ENCODE data around the gene UBAP1. TPM values are rescaled to one million over a fixed set of nuclear protein-coding genes. Genes with fewer than 3 reads are reported as not detected.
"Not testable (repeated sequence)": the region's sequence is repeated elsewhere in the genome, so short reads cannot be mapped to it uniquely, and the experiment has no call there.

The UBAP1 gene
- total and polyA plus RNA-seq, 5 experiments from 2014 or later: 36.3 to 48.1 (median 38.9) TPM

DNA sequence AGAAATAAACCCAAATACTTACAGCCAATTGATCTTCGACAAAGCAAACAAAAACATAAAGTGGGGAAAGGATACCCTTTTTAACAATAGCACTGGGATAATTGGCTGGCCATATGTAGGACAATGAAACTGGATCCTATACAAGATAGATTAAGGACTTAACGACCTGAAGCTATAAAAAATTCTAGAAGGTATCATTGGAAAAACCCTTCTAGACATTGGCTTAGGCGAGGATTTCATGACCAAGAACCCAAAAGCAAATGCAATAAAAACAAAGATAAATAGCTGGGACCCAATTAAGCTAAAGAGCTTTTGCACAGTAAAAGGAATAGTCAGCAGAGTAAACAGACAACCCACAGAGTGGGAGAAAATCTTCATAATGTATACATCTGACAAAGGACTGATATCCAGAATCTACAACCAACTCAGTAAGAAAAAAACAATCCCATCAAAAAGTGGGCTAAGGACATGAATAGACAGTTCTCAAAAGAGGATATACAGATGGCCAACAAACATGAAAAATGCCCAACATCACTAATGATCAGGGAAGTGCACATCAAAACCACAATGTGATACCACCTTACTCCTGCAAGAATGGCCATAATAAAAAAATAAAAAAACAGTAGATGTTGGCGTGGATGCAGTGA is 35.6 kb downstream of the UBAP1 start:
- H3K4me3 Mint-ChIP-seq, ATAC-seq, H3K27me3 Mint-ChIP-seq, H3K9me3 Mint-ChIP-seq, POLR2A ChIA-PET, DNase-seq: not testable (repeated sequence)
- Mint-ChIP-seq H3K36me3 (peaks cover 0 to 22% (median 19%) of the 10 kb centered on the region in 3 donors), H3K27ac (peak overlapping the region in 3 of 10 donors; percentile 11 to 79 (median 35)), H3K4me1 (peaks cover 19 to 52% (median 44%) of the 10 kb centered on the region in 4 donors)

DNA sequence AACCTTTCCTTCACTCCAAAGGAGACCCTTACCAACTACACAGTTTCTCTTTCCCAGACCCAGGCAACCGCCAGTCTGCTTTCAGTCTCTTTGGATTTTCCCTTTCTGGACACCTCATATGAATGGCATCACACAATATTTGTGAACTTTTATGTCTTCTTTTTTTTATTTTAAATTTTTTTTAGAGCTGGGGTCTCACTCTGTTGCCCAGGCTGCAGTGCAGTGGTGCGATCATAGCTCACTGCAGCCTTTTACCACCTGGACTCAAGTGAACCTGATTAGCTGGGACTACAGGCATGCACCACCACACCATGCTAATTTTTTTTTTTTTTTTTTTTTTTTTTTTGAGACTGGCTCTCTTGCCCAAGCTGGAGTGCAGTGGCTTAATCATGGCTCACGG is 37.5 kb downstream of the UBAP1 start:
- ATAC-seq (no peak), DNase-seq (no peak)
- Mint-ChIP-seq H3K36me3 (peaks cover 0 to 22% (median 13%) of the 10 kb centered on the region in 3 donors), H3K4me3 (no peak overlapping the region), H3K4me1 (peaks cover 20 to 47% (median 37%) of the 10 kb centered on the region in 4 donors), H3K27me3 (no peaks in the 10 kb centered on the region), H3K27ac (no peak overlapping the region), H3K9me3 (no peaks in the 10 kb centered on the region)
- POLR2A ChIA-PET: interaction anchor here (0.6 to 0.7 kb wide), 2 partner anchors 38 to 56 kb away, joined by 3 read pairs; partner anchors contain the start of gene UBAP1

DNA sequence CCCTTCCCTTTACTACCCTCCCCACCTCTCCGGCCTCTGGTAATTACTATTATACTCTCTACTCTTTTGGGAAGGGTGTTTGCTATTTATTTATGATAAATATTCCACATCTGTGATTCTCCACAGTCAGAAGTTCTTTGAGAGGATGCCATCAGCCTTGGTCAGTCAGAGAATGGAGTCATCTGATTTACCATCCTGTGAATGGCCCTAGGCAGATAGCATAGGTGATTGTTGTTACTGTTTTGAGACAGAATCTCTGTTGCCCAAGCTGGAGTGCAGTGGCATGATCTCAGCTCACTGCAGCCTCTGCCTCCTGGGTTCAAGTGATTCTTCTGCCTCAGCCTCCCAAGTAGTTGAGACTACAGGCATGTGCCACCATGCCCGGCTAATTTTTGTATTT is 38.2 kb downstream of the UBAP1 start:
- peaks cover 18 to 43% (median 32%) of the 10 kb centered on the region in 4 donors for H3K4me1 Mint-ChIP-seq

DNA sequence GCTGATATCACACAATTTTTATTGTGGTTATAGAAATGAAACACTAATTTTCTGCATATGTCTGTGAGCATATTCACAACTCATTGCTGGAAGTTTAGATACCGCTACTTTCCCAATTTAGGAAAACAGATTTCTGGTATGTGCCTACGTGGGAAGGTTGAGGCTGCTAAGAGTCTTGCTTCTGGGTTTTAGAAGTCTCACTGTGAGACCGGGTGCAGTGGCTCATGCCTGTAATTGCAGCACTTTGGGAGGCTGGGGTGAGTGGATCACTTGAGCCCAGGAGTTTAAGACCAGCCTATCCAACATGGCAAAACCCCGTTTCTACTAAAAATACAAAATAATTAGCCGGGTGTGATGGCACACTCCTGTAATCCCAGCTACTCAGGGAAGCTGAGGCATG is 39.6 kb downstream of the UBAP1 start:
- H3K27me3 Mint-ChIP-seq: no peaks in the 10 kb centered on the region
- H3K36me3 Mint-ChIP-seq: peaks cover 0 to 33% (median 14%) of the 10 kb centered on the region in 3 donors
- H3K27ac Mint-ChIP-seq: peak overlapping the region in 2 of 10 donors; percentile 55 to 57
- H3K4me1 Mint-ChIP-seq: peaks cover 13 to 39% (median 26%) of the 10 kb centered on the region in 4 donors
- ATAC-seq (no peak), DNase-seq (no peak)
- POLR2A ChIA-PET: no interaction called here
- H3K9me3 Mint-ChIP-seq: no peaks in the 10 kb centered on the region
- no peak overlapping the region for H3K4me3 Mint-ChIP-seq

More for the DNA sequence above, 38.2 kb downstream of the UBAP1 start:
- H3K4me3 Mint-ChIP-seq, ATAC-seq, H3K9me3 Mint-ChIP-seq, H3K27ac Mint-ChIP-seq, H3K27me3 Mint-ChIP-seq, DNase-seq: not testable (repeated sequence)
- POLR2A ChIA-PET: interaction anchor here (0.7 kb wide), 1 partner anchor 38 kb away, joined by 3 read pairs; the partner anchor contains the start of gene UBAP1
- H3K36me3 Mint-ChIP-seq: peaks cover 0 to 28% (median 15%) of the 10 kb centered on the region in 3 donors

DNA sequence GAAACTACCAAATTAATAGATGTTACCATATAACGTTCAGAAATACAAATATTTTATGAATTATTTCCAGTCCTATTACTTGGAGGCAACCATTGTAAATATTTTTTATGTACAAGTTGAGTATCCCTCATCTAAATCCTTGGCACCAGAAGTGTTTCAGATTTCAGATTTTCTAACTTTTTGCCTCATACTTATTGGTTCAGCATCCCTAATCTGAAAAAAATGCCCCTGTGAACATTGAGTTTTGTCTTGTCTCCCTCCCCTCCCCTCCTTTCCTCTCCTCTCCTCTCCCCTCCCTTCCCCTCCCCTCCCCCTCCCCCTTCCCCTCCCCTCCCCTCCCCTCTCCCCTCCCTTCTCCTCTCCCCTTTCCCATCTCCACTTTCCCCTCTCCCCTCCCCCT is 40.6 kb downstream of the UBAP1 start:
- no peak for ATAC-seq
- H3K4me3 Mint-ChIP-seq: no peak overlapping the region
- H3K9me3 Mint-ChIP-seq: no peaks in the 10 kb centered on the region
- DNase-seq: no peak
- peaks cover 6 to 33% (median 21%) of the 10 kb centered on the region in 4 donors for H3K4me1 Mint-ChIP-seq
- no peaks in the 10 kb centered on the region for H3K27me3 Mint-ChIP-seq
- no peak overlapping the region for H3K27ac Mint-ChIP-seq
- POLR2A ChIA-PET: no interaction called here
- H3K36me3 Mint-ChIP-seq: peaks cover 0 to 38% (median 8%) of the 10 kb centered on the region in 3 donors

DNA sequence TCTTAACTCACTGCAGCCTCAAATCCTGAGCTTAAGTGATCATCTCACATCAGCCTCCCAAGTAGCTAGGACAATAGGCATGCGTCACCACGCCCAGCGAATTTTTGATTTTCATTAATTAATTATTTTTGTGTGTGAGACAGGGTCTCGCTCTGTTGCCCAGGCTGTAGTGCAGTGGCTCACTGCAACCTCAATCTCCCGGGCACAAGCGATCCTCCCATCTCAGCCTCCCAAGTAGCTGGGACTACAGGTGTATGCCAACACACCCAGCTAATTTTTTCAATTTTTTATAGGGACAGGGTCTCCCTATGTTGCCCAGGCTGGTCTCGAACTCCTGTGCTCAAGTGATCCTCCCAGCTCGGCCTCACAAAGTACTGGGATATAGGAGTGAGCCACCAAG is 41.4 kb downstream of the UBAP1 start:
- POLR2A ChIA-PET: no interaction called here
- no peak overlapping the region for H3K4me3 Mint-ChIP-seq
- peak overlapping the region in 2 of 10 donors; percentile 51 to 63 for H3K27ac Mint-ChIP-seq
- H3K36me3 Mint-ChIP-seq: peaks cover 0 to 39% (median 8%) of the 10 kb centered on the region in 3 donors
- no peaks in the 10 kb centered on the region for H3K27me3 Mint-ChIP-seq
- no peaks in the 10 kb centered on the region for H3K9me3 Mint-ChIP-seq
- no peak for ATAC-seq
- H3K4me1 Mint-ChIP-seq: peaks cover 6 to 31% (median 15%) of the 10 kb centered on the region in 4 donors
- DNase-seq: no peak

DNA sequence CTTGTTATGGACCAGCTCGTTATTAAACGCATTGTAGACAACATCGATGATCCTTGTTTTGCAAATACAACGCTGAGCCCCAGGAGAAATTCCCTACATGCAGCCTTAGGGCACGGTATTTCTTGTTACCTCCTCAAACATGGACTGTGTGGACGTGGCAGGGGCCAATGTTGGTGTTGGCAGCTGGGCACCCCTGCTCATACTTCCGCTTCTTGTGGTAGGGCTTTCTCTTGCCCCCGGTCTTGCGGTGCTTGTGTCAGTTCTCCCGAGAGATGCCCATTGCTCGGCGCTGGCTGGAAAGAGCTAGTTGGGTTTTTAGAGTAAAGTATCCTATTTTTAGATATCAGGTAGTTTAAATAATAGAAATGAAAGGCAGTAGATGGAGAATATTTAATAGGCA is 45.5 kb downstream of the UBAP1 start:
- Mint-ChIP-seq H3K9me3 (no peaks in the 10 kb centered on the region), H3K27me3 (no peaks in the 10 kb centered on the region), H3K27ac (peak overlapping the region in 3 of 10 donors; percentile 4 to 38 (median 25)), H3K4me3 (peak overlapping the region in 1 of 10 donors; percentile 20), H3K36me3 (peaks cover 0 to 43% (median 12%) of the 10 kb centered on the region in 3 donors), H3K4me1 (peaks cover 4 to 25% (median 12%) of the 10 kb centered on the region in 4 donors)
- POLR2A ChIA-PET: no interaction called here
- DNase-seq (no peak), ATAC-seq (no peak)

DNA sequence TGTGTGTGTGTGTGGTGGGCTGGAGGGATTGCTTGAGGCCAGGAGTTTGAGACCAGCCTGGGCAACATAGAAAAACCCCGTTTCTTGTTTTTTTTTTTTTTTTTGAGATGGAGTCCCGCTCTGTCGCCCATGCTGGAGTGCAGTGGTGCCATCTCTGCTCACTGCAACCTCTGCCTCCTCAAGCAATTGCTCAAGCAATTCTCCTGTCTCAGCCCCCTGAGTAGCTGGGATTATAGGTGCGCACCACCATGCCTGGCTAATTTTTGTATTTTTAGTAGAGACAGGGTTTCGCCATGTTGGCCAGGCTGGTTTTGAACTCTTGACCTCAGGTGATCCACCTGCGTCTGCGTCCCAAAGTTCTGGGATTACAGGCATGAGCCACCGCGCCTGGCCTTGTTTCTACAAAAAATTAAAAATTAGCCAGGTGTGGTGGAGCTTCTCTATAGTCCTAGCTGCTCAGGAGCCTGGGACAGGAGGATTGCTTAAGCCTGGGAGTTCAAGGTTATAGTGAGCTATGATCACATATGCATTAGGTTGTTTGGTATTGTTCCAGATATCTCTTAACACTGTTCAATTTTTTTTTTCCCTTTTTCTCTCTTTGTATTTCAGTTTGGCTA is 47.4 kb downstream of the UBAP1 start:
- H3K36me3 Mint-ChIP-seq: peaks cover 0 to 38% (median 12%) of the 10 kb centered on the region in 3 donors
- ATAC-seq, H3K4me3 Mint-ChIP-seq, DNase-seq, H3K27me3 Mint-ChIP-seq, H3K9me3 Mint-ChIP-seq, POLR2A ChIA-PET: not testable (repeated sequence)
- peaks cover 1 to 18% (median 10%) of the 10 kb centered on the region in 4 donors for H3K4me1 Mint-ChIP-seq
- H3K27ac Mint-ChIP-seq: peak overlapping the region in 1 of 10 donors; percentile 64

DNA sequence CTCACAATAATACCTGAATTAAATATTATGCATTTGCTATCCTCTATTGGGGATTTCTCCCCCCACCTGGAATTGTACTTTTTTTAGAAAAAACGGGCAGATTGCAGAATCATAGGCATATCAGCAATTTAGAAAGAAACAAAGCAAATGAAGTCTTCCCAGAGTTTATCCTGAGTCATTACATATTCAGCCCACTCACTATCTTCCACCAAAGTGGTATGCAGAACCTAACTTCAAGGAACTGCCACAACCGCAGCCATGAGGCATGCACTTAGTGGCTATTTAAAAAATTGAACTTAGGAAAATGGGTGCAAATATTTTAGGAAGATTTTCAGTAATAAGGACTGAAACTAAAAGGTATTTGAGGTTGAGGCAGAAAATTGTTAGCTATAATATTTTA is 48.6 kb downstream of the UBAP1 start:
- DNase-seq (no peak), ATAC-seq (no peak)
- no peak overlapping the region for H3K27ac Mint-ChIP-seq
- H3K36me3 Mint-ChIP-seq: peaks cover 0 to 35% (median 5%) of the 10 kb centered on the region in 3 donors
- no peak overlapping the region for H3K4me3 Mint-ChIP-seq
- H3K9me3 Mint-ChIP-seq: no peaks in the 10 kb centered on the region
- POLR2A ChIA-PET: no interaction called here
- no peaks in the 10 kb centered on the region for H3K27me3 Mint-ChIP-seq
- H3K4me1 Mint-ChIP-seq: peaks cover 1 to 20% (median 13%) of the 10 kb centered on the region in 4 donors

DNA sequence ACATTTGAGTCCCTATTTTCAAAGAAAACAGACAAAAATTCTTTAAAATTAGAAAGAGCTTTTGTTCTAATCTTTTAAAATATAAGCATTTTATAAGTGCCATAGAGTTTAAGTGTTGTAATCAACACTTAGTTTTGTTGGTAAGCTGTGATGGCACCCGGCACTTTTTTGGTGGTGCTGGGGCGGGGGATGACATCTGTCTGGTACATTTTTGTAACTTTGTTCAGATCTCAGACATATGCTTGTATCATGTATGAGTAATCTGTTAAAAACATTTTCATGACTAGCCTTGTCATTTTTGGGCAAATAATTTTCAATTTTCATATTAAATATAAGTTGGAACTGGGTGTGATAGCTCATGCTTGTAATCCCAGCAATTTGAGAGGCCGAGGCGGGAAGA is 51.7 kb downstream of the UBAP1 start:
- POLR2A ChIA-PET: no interaction called here
- H3K36me3 Mint-ChIP-seq: peaks cover 0 to 41% (median 4%) of the 10 kb centered on the region in 3 donors
- H3K4me1 Mint-ChIP-seq: peaks cover 5 to 12% (median 8%) of the 10 kb centered on the region in 4 donors
- H3K27me3 Mint-ChIP-seq: no peaks in the 10 kb centered on the region
- ATAC-seq: no peak
- H3K9me3 Mint-ChIP-seq: no peaks in the 10 kb centered on the region
- no peak for DNase-seq
- no peak overlapping the region for H3K4me3 Mint-ChIP-seq
- H3K27ac Mint-ChIP-seq: no peak overlapping the region

DNA sequence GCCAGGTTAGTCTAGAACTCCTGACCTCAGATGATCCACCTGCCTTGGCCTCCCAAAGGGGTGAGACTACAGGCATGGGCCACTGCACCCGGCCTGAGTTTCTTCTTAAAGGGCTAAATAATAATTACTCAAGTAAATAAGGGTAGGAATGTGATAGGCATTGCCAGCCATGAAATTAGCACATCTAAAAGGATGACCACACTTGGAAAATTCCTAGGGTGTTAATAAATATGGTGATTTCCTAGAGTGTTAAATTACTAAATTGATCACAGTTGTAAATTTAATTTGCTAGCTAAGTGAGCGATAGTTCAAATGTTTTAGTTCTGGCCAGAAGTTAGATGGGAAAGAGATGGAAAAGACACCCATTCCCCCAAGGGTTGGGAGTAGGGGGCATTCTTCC is 53.4 kb downstream of the UBAP1 start:
- Mint-ChIP-seq H3K27me3 (no peaks in the 10 kb centered on the region), H3K36me3 (peaks cover 6 to 51% (median 7%) of the 10 kb centered on the region in 3 donors), H3K27ac (no peak overlapping the region), H3K4me1 (peaks cover 4 to 17% (median 10%) of the 10 kb centered on the region in 4 donors), H3K4me3 (no peak overlapping the region), H3K9me3 (no peaks in the 10 kb centered on the region)
- ATAC-seq (no peak), DNase-seq (no peak)
- POLR2A ChIA-PET: no interaction called here

DNA sequence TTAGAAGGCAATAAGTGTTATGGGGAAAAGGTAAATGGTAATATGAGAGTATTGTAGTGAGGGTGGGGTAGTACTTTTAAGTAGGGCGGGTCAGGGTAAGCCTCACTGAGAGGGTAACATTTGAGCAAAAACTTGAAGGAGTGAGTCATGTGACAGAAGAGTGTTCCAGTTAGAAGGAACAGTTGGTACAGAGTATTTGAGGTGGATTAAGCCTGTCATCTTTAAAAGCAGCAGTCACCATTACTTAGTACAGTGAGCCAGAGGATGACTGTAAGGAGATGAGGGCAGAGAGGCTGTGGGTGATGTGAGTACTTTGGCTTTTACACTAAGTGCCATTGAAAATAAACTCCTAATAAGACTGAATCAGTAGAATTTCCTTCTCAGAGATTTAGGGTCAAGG is 54.8 kb downstream of the UBAP1 start:
- H3K36me3 Mint-ChIP-seq: peaks cover 6 to 61% (median 15%) of the 10 kb centered on the region in 3 donors
- no peak overlapping the region for H3K4me3 Mint-ChIP-seq
- no peaks in the 10 kb centered on the region for H3K27me3 Mint-ChIP-seq
- peaks cover 9 to 26% (median 16%) of the 10 kb centered on the region in 4 donors for H3K4me1 Mint-ChIP-seq
- H3K27ac Mint-ChIP-seq: peak overlapping the region in 2 of 10 donors; percentile 19 to 47
- H3K9me3 Mint-ChIP-seq: no peaks in the 10 kb centered on the region
- POLR2A ChIA-PET: no interaction called here
- DNase-seq (no peak), ATAC-seq (no peak)

DNA sequence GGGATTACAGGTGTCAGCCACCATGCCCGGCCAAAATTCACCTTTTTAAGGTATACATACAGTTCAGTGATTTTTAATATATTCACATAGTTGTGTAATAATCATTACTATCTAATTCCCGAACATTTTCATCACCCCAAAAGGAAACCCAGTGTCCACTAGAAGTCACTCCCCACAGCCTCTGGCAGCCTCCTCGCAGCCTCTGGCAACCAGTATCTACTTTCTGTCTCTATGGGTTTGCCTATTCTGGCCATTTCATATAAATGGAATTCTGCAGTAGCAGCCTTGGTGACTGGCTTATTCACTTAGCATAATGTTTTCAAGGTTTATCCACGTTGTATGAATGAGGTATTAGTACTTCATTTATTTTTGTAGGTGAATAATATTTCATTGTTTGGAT is 59.0 kb downstream of the UBAP1 start:
- no peak overlapping the region for H3K4me3 Mint-ChIP-seq
- H3K4me1 Mint-ChIP-seq: peaks cover 13 to 48% (median 27%) of the 10 kb centered on the region in 4 donors
- H3K36me3 Mint-ChIP-seq: peaks cover 6 to 84% (median 28%) of the 10 kb centered on the region in 3 donors
- H3K27ac Mint-ChIP-seq: peak overlapping the region in 1 of 10 donors; percentile 24
- DNase-seq (no peak), ATAC-seq (no peak)
- POLR2A ChIA-PET: no interaction called here
- no peaks in the 10 kb centered on the region for H3K27me3 Mint-ChIP-seq
- no peaks in the 10 kb centered on the region for H3K9me3 Mint-ChIP-seq

All from naive thymus-derived CD8-positive, alpha-beta T cell (primary cell).